GM19372 (cell line): Measurements from ENCODE around the gene FIGN.

Experiments used
- ATAC-seq: cut with Tn5 transposase; IDR thresholded peaks from one replicate; pipeline ENCODE4 v1.9.1; 2021; ENCODE audit warnings: mild to moderate bottlenecking, low read depth, moderate library complexity; ENCODE audit not compliant: unreplicated experiment

FIGN gene

GRCh38 chr2:163741435-163741834 is 5.6 kb upstream of the FIGN start:
- no peak for ATAC-seq

- ATAC-seq = no peak
Measured at GRCh38 chr2:163737563-163737962, 1.8 kb upstream of the FIGN start.

- ATAC-seq = no peak
Measured at GRCh38 chr2:163737190-163737439, 1.3 kb upstream of the FIGN start.

- ATAC-seq = no peak
Measured at GRCh38 chr2:163736433-163737189, 803 bp upstream of the FIGN start.

- ATAC-seq = no peak
Measured at GRCh38 chr2:163734881-163735684, 725 bp downstream of the FIGN start.

- ATAC-seq = no peak
Measured at GRCh38 chr2:163734401-163734800, 1.4 kb downstream of the FIGN start.

- no peak for ATAC-seq
Measured at GRCh38 chr2:163733956-163734355, 1.9 kb downstream of the FIGN start.

GRCh38 chr2:163733301-163733938 is 2.4 kb downstream of the FIGN start:
- no peak for ATAC-seq

- ATAC-seq = no peak
Measured at GRCh38 chr2:163732727-163733126, 3.1 kb downstream of the FIGN start.

- ATAC-seq = no peak
Measured at GRCh38 chr2:163731735-163732134, 4.1 kb downstream of the FIGN start.

GRCh38 chr2:163730556-163730955 is 5.3 kb downstream of the FIGN start:
- no peak for ATAC-seq

GRCh38 chr2:163729636-163730273 is 6.1 kb downstream of the FIGN start:
- ATAC-seq = no peak

- no peak for ATAC-seq
Measured at GRCh38 chr2:163723881-163724280, 11.9 kb downstream of the FIGN start.

- ATAC-seq = no peak
Measured at GRCh38 chr2:163723348-163723747, 12.5 kb downstream of the FIGN start.

GRCh38 chr2:163719331-163719730 is 16.5 kb downstream of the FIGN start:
- ATAC-seq = no peak

- no peak for ATAC-seq
Measured at GRCh38 chr2:163717993-163718680, 17.7 kb downstream of the FIGN start.

- ATAC-seq = no peak
Measured at GRCh38 chr2:163717515-163717914, 18.3 kb downstream of the FIGN start.

- ATAC-seq = no peak
Measured at GRCh38 chr2:163716101-163716500, 19.7 kb downstream of the FIGN start.

GRCh38 chr2:163715668-163716067 is 20.1 kb downstream of the FIGN start:
- no peak for ATAC-seq

- no peak for ATAC-seq
Measured at GRCh38 chr2:163715199-163715598, 20.6 kb downstream of the FIGN start.
